ENCODE data around the gene MMP25.
A peak's percentile ranks its signal among the peaks of the same experiment; 100 is the strongest.
"Not testable (repeated sequence)": the region's sequence is repeated elsewhere in the genome, so short reads cannot be mapped to it uniquely, and the experiment has no call there.

MMP25 gene

DNA sequence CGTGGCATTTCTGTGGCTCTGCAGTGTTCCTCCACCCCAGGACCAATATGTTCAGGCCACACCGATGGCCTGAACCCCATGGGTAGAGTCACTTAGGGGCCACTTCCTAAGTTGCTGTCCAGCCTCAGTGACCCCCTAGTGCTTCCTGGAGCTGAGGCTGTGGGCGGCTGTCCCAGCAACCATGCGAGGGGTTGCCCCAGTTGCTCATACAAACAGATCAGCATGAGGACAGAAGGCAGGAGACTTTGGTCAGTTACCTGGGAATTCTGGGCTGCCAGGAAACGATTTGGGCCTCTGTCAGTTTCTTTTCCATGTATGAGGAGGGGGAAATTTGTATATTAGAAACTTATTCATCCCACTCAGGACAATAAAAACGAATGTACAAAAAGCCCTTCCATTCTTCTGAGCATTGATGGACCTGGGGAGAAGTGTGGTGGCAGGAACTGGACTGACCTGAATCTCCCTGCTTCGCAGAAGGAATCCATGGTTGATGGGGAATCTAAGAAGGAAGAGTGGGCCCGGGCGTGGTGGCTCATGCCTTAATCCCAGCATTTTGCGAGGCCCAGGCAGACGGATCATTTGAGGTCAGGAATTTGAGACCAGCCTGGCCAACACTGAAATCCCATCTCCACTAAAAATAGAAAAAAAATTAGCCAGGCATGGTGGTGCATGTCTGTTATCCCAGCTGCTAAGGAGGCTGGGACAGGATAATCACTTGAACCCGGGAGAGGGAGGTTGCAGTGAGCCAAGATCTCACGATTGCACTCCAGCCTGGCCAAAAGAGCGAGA is 14.2 kb downstream of the MMP25 start:
- peak overlapping the region; percentile 87 to 97 for H3K4me3 Mint-ChIP-seq
- DNase-seq (no peak), ATAC-seq (replicated peaks) (no peak)
- H3K27ac Mint-ChIP-seq: no peak overlapping the region
- peaks cover 11 to 16% of the 10 kb centered on the region in 2 donors for H3K4me1 Mint-ChIP-seq
- no peaks in the 10 kb centered on the region for H3K9me3 Mint-ChIP-seq
- no peaks in the 10 kb centered on the region for H3K27me3 Mint-ChIP-seq
- peaks cover 0 to 6% of the 10 kb centered on the region in 2 donors for H3K36me3 Mint-ChIP-seq

DNA sequence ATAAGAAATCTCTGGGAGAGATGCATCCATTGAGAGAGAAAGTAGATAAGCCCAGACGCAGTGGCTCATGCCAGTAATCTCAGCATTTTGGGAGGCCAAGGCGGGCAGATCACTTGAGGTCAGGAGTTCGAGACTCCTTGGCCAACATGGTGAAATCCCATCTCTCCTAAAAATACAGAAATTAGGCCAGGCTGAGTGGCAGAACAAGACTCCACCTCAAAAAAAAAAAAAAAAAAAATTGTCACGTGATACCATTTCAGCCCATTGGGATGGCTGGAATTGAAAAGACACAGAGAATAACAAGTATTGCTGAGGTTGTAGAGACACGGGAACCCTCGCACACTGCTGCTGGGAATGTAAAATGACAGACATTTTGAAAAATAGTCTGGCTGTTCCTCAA is 16.2 kb downstream of the MMP25 start:
- no peaks in the 10 kb centered on the region for H3K9me3 Mint-ChIP-seq
- H3K27me3 Mint-ChIP-seq: no peaks in the 10 kb centered on the region
- DNase-seq (no peak), ATAC-seq (replicated peaks) (no peak)
- no peak overlapping the region for H3K27ac Mint-ChIP-seq
- peaks cover 0 to under 1% of the 10 kb centered on the region in 2 donors for H3K36me3 Mint-ChIP-seq
- peaks cover 11 to 13% of the 10 kb centered on the region in 2 donors for H3K4me1 Mint-ChIP-seq
- no peak overlapping the region for H3K4me3 Mint-ChIP-seq

DNA sequence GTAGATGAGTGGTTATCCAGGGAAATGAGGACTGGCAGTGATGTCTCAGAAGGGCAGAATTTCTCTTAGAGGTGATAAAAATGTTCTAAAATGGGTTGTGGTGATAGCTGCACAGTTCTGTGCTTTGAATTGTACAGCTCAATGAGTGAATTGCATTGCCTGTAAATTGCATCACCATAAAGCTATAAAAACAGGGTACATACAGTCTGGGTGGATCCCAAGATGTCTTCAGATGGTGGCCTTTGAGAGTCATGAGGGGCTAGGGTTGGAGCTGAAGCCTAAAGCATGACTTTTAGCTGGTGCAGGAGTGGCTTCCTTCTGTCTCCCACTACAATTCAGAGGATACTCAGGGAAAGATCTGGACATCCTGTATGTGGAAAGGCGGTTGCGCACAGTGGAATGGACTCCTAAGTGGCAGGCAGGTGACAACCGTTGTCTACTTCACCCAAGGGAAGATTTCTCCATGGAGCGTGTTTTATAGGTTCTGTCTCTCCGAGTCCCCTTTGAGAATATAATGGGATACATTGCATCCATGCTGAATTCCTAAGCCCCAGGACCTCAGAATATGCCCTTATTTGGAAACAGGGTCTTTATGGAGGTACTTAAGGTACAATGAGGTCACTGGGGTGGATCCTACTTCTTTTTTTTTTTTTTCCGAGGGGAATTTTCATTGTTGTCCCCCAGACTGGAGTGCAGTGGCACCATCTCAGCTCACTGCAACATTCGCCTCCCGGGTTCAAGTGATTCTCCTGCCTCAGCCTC is 17.4 kb downstream of the MMP25 start:
- Mint-ChIP-seq H3K4me3 (no peak overlapping the region), H3K4me1 (peaks cover 11 to 12% of the 10 kb centered on the region in 2 donors), H3K27me3 (no peaks in the 10 kb centered on the region), H3K9me3 (no peaks in the 10 kb centered on the region), H3K27ac (no peak overlapping the region), H3K36me3 (no peaks in the 10 kb centered on the region)
- DNase-seq (no peak), ATAC-seq (replicated peaks) (no peak)

DNA sequence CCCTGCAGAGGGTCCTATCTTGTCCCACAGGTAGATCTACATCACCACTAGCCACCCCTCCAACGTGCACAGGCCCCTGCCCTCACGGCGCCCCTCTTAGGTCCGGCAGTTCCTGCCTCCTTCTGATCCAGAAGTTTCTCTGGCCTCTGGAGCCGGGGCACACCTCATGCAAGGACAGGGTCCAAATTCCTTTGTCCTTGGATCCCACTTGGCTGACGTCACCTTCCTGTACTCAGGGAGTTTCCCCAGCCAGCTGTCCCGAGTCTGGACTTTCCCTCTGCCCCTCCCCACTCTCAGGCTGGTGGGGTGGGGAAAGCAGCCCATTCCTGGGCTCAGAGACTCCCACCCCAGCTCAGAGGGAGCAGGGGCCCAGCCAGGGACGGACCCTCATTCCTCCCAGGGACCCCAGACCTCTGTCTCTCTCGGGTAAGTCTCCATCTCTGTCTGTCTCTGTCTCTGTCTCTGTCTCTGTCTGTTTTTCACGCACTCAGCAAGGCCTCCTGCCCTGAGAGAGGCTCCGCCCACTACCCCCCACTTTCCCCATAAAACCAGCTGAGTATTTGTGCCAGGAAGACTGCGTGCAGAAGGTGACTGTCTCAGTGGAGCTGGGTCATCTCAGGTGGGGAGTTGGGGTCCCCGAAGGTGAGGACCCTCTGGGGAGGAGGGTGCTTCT is 18.8 kb downstream of the MMP25 start, which contains the start of gene IL32:
Gene IL32 (plus strand): TSS at position 572 of the 673 bp plus-strand sequence. CDS start 172 bp downstream, outside the sequence.
- Mint-ChIP-seq H3K27ac (no peak within 1 kb of the TSS), H3K36me3 (no peaks in the 10 kb centered on the region), H3K27me3 (no peaks in the 10 kb centered on the region), H3K9me3 (no peaks in the 10 kb centered on the region), H3K4me3 (no peak within 1 kb of the TSS), H3K4me1 (peaks cover 6% of the 10 kb centered on the region in 2 donors)
- ATAC-seq (replicated peaks) (no peak), DNase-seq (no peak)

DNA sequence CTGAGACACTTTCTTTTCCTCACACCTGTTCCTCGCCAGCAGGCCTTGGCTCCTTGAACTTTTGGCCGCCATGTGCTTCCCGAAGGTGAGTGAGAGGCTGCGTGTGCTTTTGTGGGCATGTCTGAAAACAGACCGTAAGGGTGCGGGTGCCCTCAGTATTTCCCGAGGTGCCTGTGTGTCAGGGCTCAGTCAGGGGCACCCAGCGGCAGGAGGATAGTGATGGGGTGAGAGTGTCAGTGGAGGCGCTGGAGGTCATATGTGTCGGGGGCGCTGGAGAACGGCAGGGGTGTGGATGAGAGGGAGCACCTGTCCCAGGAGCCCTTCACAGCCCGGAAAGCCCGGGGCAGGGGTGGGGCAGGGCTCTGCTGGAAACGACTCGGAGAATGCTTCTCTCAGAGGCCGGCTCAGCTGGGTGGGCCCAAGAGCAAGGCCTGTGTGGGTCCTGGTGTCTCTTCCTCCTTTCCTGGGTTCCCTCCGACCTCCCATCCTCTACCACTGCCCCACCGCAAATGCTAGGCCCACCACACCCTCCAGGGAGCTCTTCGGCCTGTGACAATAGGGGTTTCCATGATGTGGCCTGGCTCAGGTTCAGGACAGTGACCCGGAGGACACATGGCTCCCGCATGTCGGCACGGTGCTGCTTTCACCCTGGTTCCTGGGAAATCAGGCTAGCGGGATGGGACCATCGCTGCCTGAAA is 19.5 kb downstream of the MMP25 start:
- Mint-ChIP-seq H3K27me3 (no peaks in the 10 kb centered on the region), H3K4me3 (no peak overlapping the region), H3K36me3 (no peaks in the 10 kb centered on the region), H3K27ac (no peak overlapping the region), H3K9me3 (no peaks in the 10 kb centered on the region), H3K4me1 (peaks cover 6% of the 10 kb centered on the region in 2 donors)
- DNase-seq (no peak), ATAC-seq (replicated peaks) (no peak)

DNA sequence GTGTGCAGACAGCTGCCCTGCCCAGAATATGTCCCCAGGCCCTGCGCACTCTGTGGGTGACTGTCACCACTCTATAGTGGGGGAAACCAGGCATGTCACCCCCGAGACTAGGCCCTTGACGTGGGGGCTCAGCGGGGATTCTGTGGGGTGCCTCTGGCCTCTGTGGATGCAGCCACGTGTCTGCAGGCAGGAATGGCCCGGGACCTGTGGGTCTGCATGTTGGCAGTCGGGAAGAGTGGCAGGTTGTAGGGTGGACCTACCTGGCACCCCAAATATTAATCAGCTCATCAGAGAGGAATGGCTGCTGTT is 20.0 kb downstream of the MMP25 start:
- DNase-seq (no peak), ATAC-seq (replicated peaks) (no peak)
- no peaks in the 10 kb centered on the region for H3K9me3 Mint-ChIP-seq
- no peaks in the 10 kb centered on the region for H3K36me3 Mint-ChIP-seq
- H3K4me3 Mint-ChIP-seq: no peak overlapping the region
- H3K4me1 Mint-ChIP-seq: peaks cover 6% of the 10 kb centered on the region in 2 donors
- H3K27me3 Mint-ChIP-seq: no peaks in the 10 kb centered on the region
- no peak overlapping the region for H3K27ac Mint-ChIP-seq

DNA sequence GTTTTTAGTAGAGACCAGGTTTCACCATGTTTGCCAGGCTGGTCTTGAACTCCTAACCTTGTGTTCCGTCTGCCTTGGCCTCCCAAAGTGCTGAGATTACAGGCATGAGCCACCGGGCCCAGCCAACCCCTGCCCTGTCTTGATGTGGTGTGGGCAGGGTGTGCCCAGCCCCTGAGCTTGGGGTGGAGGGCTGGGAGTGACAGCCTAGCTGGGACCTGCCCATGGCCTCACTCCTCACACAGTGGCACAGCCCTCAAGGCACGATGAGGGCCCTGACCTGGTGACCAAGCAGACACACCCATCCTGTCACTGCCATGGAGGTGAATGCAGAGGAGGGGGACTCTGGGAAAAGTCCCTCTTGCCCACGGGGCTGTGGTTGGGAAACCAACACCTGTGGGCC is 22.1 kb downstream of the MMP25 start:
- DNase-seq (no peak), ATAC-seq (replicated peaks) (no peak)
- Mint-ChIP-seq H3K27me3 (peaks cover under 1 to 1% of the 10 kb centered on the region in 2 donors), H3K4me3 (no peak overlapping the region), H3K36me3 (no peaks in the 10 kb centered on the region), H3K4me1 (peaks cover 10 to 19% of the 10 kb centered on the region in 2 donors), H3K9me3 (no peaks in the 10 kb centered on the region), H3K27ac (no peak overlapping the region)

DNA sequence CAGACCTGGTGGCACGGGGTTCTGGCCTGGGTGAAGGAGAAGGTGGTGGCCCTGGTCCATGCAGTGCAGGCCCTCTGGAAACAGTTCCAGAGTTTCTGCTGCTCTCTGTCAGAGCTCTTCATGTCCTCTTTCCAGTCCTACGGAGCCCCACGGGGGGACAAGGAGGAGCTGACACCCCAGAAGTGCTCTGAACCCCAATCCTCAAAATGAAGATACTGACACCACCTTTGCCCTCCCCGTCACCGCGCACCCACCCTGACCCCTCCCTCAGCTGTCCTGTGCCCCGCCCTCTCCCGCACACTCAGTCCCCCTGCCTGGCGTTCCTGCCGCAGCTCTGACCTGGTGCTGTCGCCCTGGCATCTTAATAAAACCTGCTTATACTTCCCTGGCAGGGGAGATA is 22.8 kb downstream of the MMP25 start:
- H3K27me3 Mint-ChIP-seq; DNase-seq; H3K36me3 Mint-ChIP-seq; H3K9me3 Mint-ChIP-seq; H3K27ac Mint-ChIP-seq; H3K4me3 Mint-ChIP-seq; ATAC-seq (replicated peaks): not testable (repeated sequence)
- peaks cover 16 to 25% of the 10 kb centered on the region in 2 donors for H3K4me1 Mint-ChIP-seq

DNA sequence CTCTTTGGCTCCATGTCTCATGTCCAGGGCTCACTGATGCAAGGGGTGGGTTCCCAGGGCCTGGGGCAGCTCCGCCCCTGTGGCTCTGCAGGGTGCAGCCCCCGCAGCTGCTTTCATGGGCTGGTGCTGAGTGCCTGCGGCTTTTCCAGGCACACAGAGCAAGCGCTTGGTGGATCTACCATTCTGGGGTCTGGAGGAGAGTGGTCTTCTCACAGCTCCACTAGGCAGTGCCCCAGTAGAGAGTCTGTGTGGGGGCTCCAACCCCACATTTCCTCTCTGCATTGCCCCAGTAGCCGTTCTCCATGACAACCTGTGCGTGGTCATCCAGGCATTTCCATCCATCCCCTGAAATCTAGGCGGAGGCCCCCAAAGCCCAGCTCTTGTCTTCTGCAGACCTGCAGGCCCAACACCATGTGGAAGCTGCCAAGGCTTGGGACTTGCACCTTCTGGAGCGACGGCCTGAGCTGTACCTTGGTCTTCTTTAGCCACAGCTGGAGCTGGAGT is 24.3 kb downstream of the MMP25 start:
- Mint-ChIP-seq H3K27ac (no peak overlapping the region), H3K27me3 (peaks cover 8 to 9% of the 10 kb centered on the region in 2 donors), H3K4me3 (no peak overlapping the region), H3K36me3 (no peaks in the 10 kb centered on the region), H3K9me3 (no peaks in the 10 kb centered on the region), H3K4me1 (peaks cover 25 to 41% of the 10 kb centered on the region in 2 donors)
- no peak for DNase-seq
- no peak for ATAC-seq (replicated peaks)

DNA sequence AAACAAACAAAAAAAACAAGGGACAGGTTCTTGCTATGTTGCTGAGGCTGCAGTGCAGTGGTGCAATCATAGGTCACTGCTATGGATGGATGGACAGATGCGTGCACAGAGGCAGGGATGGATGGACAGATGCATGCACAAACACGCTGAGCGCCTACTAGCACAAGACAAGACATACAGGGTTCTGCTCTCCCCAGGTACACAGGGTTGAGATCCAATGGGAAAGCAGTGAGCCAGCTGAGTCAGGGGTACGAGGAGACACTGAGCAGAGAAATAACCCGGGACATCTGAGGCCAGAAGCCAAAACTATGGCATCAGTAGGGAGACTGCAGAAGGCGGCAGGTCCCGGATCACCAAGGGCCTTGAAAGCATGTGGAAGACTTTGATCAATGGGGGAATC is 25.3 kb downstream of the MMP25 start:
- ATAC-seq (replicated peaks) (no peak), DNase-seq (no peak)
- H3K27ac Mint-ChIP-seq: no peak overlapping the region
- H3K4me1 Mint-ChIP-seq: peaks cover 27 to 46% of the 10 kb centered on the region in 2 donors
- H3K9me3 Mint-ChIP-seq: no peaks in the 10 kb centered on the region
- H3K36me3 Mint-ChIP-seq: no peaks in the 10 kb centered on the region
- no peak overlapping the region for H3K4me3 Mint-ChIP-seq
- H3K27me3 Mint-ChIP-seq: peaks cover 8 to 9% of the 10 kb centered on the region in 2 donors

DNA sequence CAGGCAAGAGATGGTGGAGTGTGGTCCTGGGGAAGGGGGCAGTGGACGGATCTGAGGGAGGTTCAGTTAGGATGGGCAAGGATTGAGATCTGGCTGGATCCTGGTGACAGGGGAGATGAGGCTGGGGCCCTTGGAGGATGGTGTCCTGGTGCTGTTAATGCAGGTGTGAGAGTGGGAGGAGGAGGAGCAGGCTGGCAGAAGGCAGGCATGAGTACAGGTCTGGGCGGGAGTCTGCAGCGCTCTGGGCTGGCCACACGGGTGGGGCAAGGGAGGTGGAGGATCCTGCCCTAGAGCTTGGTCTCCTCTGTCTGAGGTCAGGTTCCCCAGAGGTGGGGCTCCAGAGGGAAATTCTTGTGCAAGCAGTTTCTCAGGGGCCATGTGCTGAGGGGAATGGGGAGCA is 25.8 kb downstream of the MMP25 start:
- peaks cover 27 to 46% of the 10 kb centered on the region in 2 donors for H3K4me1 Mint-ChIP-seq
- not testable (repeated sequence) for H3K27me3 Mint-ChIP-seq; H3K36me3 Mint-ChIP-seq; ATAC-seq (replicated peaks); H3K4me3 Mint-ChIP-seq; DNase-seq; H3K9me3 Mint-ChIP-seq; H3K27ac Mint-ChIP-seq

DNA sequence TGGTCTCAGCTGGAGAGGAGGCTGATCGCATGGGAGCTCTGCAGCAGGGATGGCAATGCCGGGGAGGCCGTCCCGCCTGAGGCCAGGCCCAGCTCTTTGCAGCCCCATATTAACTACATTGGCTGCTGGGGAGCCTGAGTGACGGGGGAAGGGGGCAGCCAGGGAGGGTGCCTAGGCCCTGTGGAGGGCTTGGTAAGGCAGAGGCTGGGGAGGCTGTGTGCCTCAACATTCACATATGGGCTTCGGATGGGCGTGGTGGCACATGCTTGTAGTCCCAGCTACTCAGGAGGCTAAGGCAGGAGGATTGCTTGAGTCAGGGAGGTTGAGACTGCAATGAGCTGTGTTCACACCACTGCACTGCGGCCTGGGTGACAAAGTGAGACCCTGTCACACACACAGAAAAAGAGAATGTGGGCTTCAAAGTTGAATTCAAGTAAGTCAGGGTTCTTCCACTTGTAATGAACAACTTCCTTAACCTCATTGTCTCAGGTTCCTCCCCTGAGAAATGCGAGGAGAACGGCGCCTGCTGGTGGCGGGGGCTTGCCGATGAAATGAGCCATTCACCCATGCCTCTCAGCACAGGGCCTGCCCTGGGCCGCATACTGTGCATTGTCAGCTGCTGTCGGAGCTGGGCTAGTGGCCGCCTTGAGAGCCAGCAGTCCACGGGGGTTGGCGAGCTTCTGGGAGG is 26.4 kb downstream of the MMP25 start:
- H3K9me3 Mint-ChIP-seq, H3K27ac Mint-ChIP-seq, H3K36me3 Mint-ChIP-seq, H3K27me3 Mint-ChIP-seq, DNase-seq, H3K4me3 Mint-ChIP-seq: not testable (repeated sequence)
- peaks cover 24 to 42% of the 10 kb centered on the region in 2 donors for H3K4me1 Mint-ChIP-seq
- ATAC-seq (replicated peaks): peak in 1 of 2 donors; percentile 21

DNA sequence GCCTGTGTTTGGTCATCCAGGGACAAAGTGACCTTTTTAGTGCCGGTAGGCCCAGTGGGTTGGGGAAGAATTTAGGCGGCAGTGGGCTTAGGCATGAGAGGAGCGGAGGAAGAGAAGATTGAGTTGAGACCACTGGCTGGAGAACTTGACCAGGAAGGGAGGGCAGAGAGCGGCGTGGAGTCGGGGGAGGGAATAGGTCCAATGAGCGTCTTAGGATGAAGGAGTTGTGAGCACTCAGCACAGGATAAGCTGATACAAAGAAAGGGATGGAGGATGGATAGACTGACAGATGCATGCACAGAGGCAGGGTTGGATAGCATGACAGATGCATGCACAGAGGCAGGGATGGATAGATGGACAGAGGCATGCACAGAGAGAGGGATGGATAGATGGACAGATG is 27.1 kb downstream of the MMP25 start:
- H3K27ac Mint-ChIP-seq: no peak overlapping the region
- peaks cover 24 to 42% of the 10 kb centered on the region in 2 donors for H3K4me1 Mint-ChIP-seq
- DNase-seq (no peak), ATAC-seq (replicated peaks) (no peak)
- H3K36me3 Mint-ChIP-seq: no peaks in the 10 kb centered on the region
- no peaks in the 10 kb centered on the region for H3K9me3 Mint-ChIP-seq
- no peak overlapping the region for H3K4me3 Mint-ChIP-seq
- peaks cover 8 to 9% of the 10 kb centered on the region in 2 donors for H3K27me3 Mint-ChIP-seq

Measured in stimulated activated naive B cell treated with anti-CD40 and anti-IgM and Interleukin-4, amounts not matched to agents 10 μg/mL and 1 μg/mL and 100 μg/mL, for 72 hours (primary cell).